Astrocyte (in vitro differentiated cells and primary cell): Measurements from ENCODE around the gene RUNX3. TPM values are rescaled to one million over a fixed set of nuclear protein-coding genes. Genes with fewer than 3 reads are reported as not detected.

Experiments used
- DNase-seq: peaks from one replicate; pipeline ENCODE4 v3.0.0-alpha.2; 2010; ENCODE audit warnings: low read depth
- FAIRE-seq: peaks from 2 replicates; lab custom pipeline; 2011; peaks lifted over from hg19 to GRCh38; lab: Jason Lieb, UNC
- H2AFZ ChIP-seq: 2 replicates; pipeline ENCODE4 v1.6.0; 2012; ENCODE audit warnings: low read depth, low read length, inconsistent platforms
- H3K27ac ChIP-seq: 2 replicates; pipeline ENCODE4 v1.5.1; 2011; ENCODE audit warnings: low read depth, low read length, inconsistent platforms
- H3K27me3 ChIP-seq: 2 replicates; pipeline ENCODE4 v1.6.0; 2011; ENCODE audit warnings: low read length, inconsistent platforms; ENCODE audit not compliant: insufficient read depth
- H3K36me3 ChIP-seq: 2 replicates; pipeline ENCODE4 v1.5.1; 2011; ENCODE audit warnings: low read length, inconsistent platforms; ENCODE audit not compliant: insufficient read depth
- H3K4me1 ChIP-seq: 2 replicates; pipeline ENCODE4 v1.5.1; 2011; ENCODE audit warnings: low read length, inconsistent platforms; ENCODE audit not compliant: insufficient read depth
- H3K4me2 ChIP-seq: 2 replicates; pipeline ENCODE4 v1.6.0; 2012; ENCODE audit warnings: low read length, inconsistent platforms
- H3K4me3 ChIP-seq: 2 replicates; pipeline ENCODE4 v1.5.1; 2011; ENCODE audit warnings: low read depth, mild to moderate bottlenecking, low read length, inconsistent platforms; ENCODE audit not compliant: insufficient read depth
- H3K79me2 ChIP-seq: 2 replicates; pipeline ENCODE4 v1.6.0; 2012; ENCODE audit warnings: mild to moderate bottlenecking, low read length, inconsistent platforms; ENCODE audit not compliant: insufficient read depth
- H3K9ac ChIP-seq: 2 replicates; pipeline ENCODE4 v1.6.0; 2012; ENCODE audit warnings: mild to moderate bottlenecking, low read length, inconsistent platforms
- H3K9me3 ChIP-seq: 2 replicates; pipeline ENCODE4 v1.5.1; 2012; ENCODE audit warnings: low read depth, mild to moderate bottlenecking, low read length, inconsistent platforms; ENCODE audit not compliant: insufficient read depth
- H4K20me1 ChIP-seq: 2 replicates; pipeline ENCODE4 v1.6.0; 2012; ENCODE audit warnings: low read length, inconsistent platforms; ENCODE audit not compliant: insufficient read depth
- H3K27ac Mint-ChIP-seq: one replicate; pipeline ENCODE4 v1.8.0; 2021; ENCODE audit warnings: mild to moderate bottlenecking, mixed read lengths; ENCODE audit not compliant: unreplicated experiment
- H3K27me3 Mint-ChIP-seq: one replicate; pipeline ENCODE4 v1.8.0; 2021; ENCODE audit warnings: low read depth, mixed read lengths; ENCODE audit not compliant: unreplicated experiment
- H3K36me3 Mint-ChIP-seq: one replicate; pipeline ENCODE4 v1.8.0; 2021; ENCODE audit warnings: low read depth, mixed read lengths; ENCODE audit not compliant: unreplicated experiment
- H3K4me1 Mint-ChIP-seq: one replicate; pipeline ENCODE4 v1.8.0; 2021; ENCODE audit warnings: low read depth, mixed read lengths; ENCODE audit not compliant: unreplicated experiment
- H3K4me3 Mint-ChIP-seq: one replicate; pipeline ENCODE4 v1.8.0; 2021; ENCODE audit warnings: mild to moderate bottlenecking, moderate library complexity, mixed read lengths; ENCODE audit not compliant: unreplicated experiment
- H3K9me3 Mint-ChIP-seq: one replicate; pipeline ENCODE4 v1.8.0; 2021; ENCODE audit warnings: mild to moderate bottlenecking, mixed read lengths; ENCODE audit not compliant: unreplicated experiment
- EZH2 ChIP-seq: IDR thresholded peaks from 2 replicates; pipeline ENCODE4 v1.6.1; 2012; ENCODE audit warnings: mild to moderate bottlenecking, low read length, inconsistent platforms; ENCODE audit not compliant: insufficient read depth
- total RNA-seq: library from RNA; stranded (reverse); gene quantifications from 2 replicates; pipeline ENCODE4 v1.2.1, GENCODE V29; 2021
- TF ChIP-seq, protein P1 (sequence below): IDR thresholded peaks from 2 replicates; pipeline ENCODE4 v1.5.1; 2011; ENCODE audit warnings: low read depth, mild to moderate bottlenecking, inconsistent platforms, low read length, moderate library complexity; ENCODE audit not compliant: insufficient read depth

RUNX3 gene
- total RNA-seq, 1 donor from 2014 or later = 2.5 TPM

DNA sequence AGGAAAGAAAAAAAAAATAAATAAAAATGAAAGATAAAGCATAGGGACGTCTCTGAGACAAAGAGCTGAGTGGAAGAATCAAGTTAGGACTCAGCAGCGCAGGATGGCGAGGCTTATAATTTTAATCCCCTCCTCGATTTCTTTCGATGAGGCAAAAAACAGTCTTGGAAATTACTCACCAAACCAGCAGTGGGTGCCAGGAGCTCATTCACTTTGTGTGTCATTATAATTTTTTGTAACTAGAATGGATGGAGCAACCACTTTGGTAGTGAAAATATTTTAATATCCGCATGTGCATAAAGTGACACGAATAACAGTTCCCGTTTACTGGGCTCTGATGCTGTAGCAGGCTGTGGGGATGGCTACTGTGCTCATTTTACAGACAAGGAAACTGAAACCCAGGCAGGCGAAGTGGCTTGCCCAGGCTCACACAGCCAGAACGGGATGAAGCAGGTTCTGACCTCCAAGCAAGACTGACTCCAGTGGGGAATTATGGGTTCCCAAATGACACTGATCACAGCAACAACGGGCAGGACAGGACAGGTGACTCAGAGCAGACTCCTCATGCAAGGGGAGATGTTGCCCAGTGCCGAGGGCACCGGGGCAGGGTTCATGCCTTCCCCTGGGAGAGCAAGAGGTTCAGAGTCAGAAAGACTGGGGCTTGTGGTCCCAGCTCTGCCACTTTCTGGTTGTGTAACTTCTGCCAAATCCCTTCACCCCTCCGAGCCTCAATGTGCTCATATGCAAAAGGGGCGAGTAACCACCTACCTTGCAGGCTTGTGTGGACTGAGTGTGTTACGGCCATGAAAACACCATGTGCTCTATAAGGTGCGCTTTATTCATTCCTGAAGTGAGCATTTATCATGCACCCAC, 63.6 kb downstream of the RUNX3 start:
- Histone ChIP-seq H3K4me2 (no peak overlapping the region), H3K4me1 (no peaks in the 10 kb centered on the region), H3K4me3 (no peak overlapping the region), H3K9ac (no peak overlapping the region), H3K9me3 (no peaks in the 10 kb centered on the region), H3K79me2 (no peaks in the 10 kb centered on the region), H3K27ac (no peak overlapping the region), H4K20me1 (no peaks in the 10 kb centered on the region), H2AFZ (no peak overlapping the region), H3K36me3 (no peaks in the 10 kb centered on the region), H3K27me3 (peaks cover 5% of the 10 kb centered on the region)
- FAIRE-seq (no peak), DNase-seq (no peak)
- H3K36me3 Mint-ChIP-seq = no peaks in the 10 kb centered on the region
- TF ChIP-seq, protein P1, sequence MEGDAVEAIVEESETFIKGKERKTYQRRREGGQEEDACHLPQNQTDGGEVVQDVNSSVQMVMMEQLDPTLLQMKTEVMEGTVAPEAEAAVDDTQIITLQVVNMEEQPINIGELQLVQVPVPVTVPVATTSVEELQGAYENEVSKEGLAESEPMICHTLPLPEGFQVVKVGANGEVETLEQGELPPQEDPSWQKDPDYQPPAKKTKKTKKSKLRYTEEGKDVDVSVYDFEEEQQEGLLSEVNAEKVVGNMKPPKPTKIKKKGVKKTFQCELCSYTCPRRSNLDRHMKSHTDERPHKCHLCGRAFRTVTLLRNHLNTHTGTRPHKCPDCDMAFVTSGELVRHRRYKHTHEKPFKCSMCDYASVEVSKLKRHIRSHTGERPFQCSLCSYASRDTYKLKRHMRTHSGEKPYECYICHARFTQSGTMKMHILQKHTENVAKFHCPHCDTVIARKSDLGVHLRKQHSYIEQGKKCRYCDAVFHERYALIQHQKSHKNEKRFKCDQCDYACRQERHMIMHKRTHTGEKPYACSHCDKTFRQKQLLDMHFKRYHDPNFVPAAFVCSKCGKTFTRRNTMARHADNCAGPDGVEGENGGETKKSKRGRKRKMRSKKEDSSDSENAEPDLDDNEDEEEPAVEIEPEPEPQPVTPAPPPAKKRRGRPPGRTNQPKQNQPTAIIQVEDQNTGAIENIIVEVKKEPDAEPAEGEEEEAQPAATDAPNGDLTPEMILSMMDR = no peak
- TF ChIP-seq EZH2 = no peak
- no peaks in the 10 kb centered on the region for H3K9me3 Mint-ChIP-seq
- H3K27ac Mint-ChIP-seq = no peak overlapping the region
- peaks cover 33% of the 10 kb centered on the region for H3K27me3 Mint-ChIP-seq
- no peak overlapping the region for H3K4me3 Mint-ChIP-seq
- peaks cover 11% of the 10 kb centered on the region for H3K4me1 Mint-ChIP-seq

DNA sequence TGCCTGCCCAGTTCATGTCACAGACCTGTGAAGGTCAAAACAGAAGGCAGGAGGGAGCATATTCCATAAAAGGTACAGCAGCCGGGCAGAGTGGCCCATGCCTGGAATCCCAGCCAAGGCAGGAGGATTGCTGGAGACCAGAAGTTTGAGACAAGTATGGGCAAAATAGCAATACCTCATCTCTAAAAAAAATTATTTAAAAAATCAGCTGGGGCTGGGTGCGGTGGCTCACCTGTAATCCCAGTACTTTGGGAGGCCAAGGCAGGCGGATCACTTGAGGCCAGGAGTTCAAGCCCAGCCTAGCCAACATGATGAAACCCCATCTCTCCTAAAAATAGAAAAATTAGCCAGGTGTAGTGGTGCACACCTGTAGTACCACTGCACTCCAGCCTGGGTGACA, 64.5 kb downstream of the RUNX3 start:
- no peaks in the 10 kb centered on the region for H3K4me1 ChIP-seq
- H3K9me3 ChIP-seq = no peaks in the 10 kb centered on the region
- peaks cover 5% of the 10 kb centered on the region for H3K27me3 ChIP-seq
- Mint-ChIP-seq H3K36me3 (no peaks in the 10 kb centered on the region), H3K4me1 (peaks cover 11% of the 10 kb centered on the region), H3K27ac (no peak overlapping the region), H3K9me3 (no peaks in the 10 kb centered on the region), H3K27me3 (peaks cover 32% of the 10 kb centered on the region), H3K4me3 (no peak overlapping the region)
- H2AFZ ChIP-seq = no peak overlapping the region
- H3K4me2 ChIP-seq = no peak overlapping the region
- no peaks in the 10 kb centered on the region for H3K79me2 ChIP-seq
- DNase-seq = no peak
- H3K9ac ChIP-seq = no peak overlapping the region
- no peaks in the 10 kb centered on the region for H3K36me3 ChIP-seq
- no peaks in the 10 kb centered on the region for H4K20me1 ChIP-seq
- no peak overlapping the region for H3K4me3 ChIP-seq
- no peak overlapping the region for H3K27ac ChIP-seq
- TF ChIP-seq, protein P1 = no peak
- TF ChIP-seq EZH2 = no peak
- no peak for FAIRE-seq

DNA sequence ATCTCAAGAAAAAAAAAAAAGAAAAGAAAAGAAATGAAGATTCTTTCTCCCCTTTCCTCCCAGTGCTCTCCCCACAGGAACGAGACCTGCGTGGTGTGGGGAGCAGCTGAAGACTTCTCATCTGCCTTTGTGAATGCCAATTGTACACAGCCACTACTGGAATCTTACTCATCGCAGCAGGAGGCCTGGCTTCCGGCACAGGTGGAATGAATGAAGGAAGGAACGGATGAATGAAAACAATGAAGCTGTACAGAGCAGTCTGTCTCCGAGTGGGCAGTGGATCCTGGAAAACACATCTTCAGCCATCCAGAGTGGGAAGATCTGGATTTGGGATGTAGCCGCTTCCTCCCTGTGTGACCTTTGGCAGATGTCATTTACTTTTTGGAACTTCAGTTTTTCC, 64.9 kb downstream of the RUNX3 start:
- Histone ChIP-seq H3K9me3 (no peaks in the 10 kb centered on the region), H3K4me1 (no peaks in the 10 kb centered on the region), H3K79me2 (no peaks in the 10 kb centered on the region), H4K20me1 (no peaks in the 10 kb centered on the region), H3K4me2 (no peak overlapping the region), H3K4me3 (no peak overlapping the region), H3K27me3 (peaks cover 5% of the 10 kb centered on the region), H2AFZ (no peak overlapping the region), H3K27ac (no peak overlapping the region), H3K9ac (no peak overlapping the region), H3K36me3 (no peaks in the 10 kb centered on the region)
- Mint-ChIP-seq H3K27me3 (peaks cover 32% of the 10 kb centered on the region), H3K4me1 (peaks cover 11% of the 10 kb centered on the region), H3K4me3 (no peak overlapping the region), H3K27ac (no peak overlapping the region), H3K36me3 (no peaks in the 10 kb centered on the region), H3K9me3 (no peaks in the 10 kb centered on the region)
- FAIRE-seq (no peak), DNase-seq (no peak)
- TF ChIP-seq, protein P1 = no peak
- no peak for TF ChIP-seq EZH2
